Measurements from ENCODE around the gene MAFF.

DNA sequence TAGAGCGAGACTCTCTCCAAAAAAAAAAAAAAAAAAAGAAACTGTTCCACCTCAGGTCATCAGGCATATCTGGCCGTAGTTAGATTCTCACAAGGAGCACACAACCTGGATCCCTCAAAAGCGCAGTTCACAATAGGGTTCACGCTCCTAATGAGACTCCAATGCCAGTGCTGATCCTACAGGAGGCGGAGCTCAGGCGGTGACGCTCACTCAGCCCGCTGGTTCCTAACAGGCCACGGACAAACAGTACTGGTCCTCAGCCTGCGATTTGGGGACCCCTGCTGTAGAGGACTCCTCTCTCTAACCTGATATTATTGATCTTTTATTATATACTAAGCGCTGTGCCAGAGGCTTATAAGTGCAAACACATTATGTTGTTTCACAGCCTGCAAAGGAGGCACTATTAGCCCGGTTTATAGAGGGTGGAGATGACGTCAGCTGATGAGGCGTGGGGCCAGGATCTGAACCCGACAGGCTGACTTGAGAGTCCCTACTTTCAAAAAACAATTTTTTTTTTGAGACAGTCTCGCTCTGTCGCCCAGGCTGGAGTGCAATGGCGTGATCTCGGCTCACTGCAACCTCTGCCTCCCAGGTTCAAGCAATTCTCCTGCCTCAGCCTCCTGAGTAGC is 4.9 kb upstream of the MAFF start:
- TF ChIP-seq POLR2A (IDR thresholded peaks at IDR 0.05; ENCODE audit: low read depth) = no peak
- no peak for TF ChIP-seq POLR2AphosphoS5 (IDR thresholded peaks at IDR 0.05)

All from esophagus muscularis mucosa (tissue), 2 donors.